Left ventricle myocardium inferior (tissue), 1 donor: ENCODE data around the gene BDKRB1. TPM values are rescaled to one million over a fixed set of nuclear protein-coding genes. Genes with fewer than 3 reads are reported as not detected.

ENCODE experiments used
- DNase-seq: peaks from one replicate; pipeline ENCODE4 v3.0.0-alpha.2; 2020
- H3K27ac ChIP-seq: fragments of 200-600 bp; replicated peaks from 2 replicates; pipeline ENCODE4 v1.8.0; 2021
- H3K27me3 ChIP-seq: fragments of 200-600 bp; 2 replicates; pipeline ENCODE4 v1.8.0; 2021; ENCODE audit warnings: low read depth
- H3K36me3 ChIP-seq: fragments of 200-600 bp; 2 replicates; pipeline ENCODE4 v1.8.0; 2021
- H3K4me1 ChIP-seq: fragments of 200-600 bp; 2 replicates; pipeline ENCODE4 v1.8.0; 2021
- H3K4me3 ChIP-seq: fragments of 200-600 bp; 2 replicates; pipeline ENCODE4 v1.8.0; 2021; ENCODE audit warnings: mild to moderate bottlenecking, moderate library complexity
- H3K9me3 ChIP-seq: fragments of 200-600 bp; replicated peaks from 2 replicates; pipeline ENCODE4 v1.8.0; 2021
- intact Hi-C: fragments of 100-400 bp; cut with micrococcal nuclease; formaldehyde crosslinking; loops from one replicate; pipeline ENCODE4 v1.11.0; 2022
- total RNA-seq: library from RNA; stranded (reverse); fragmentation: NEBNext Ultra II Directional; extraction: Animal tissue kit (Norgen Biotek cat#: 25700); gene quantifications from one replicate; pipeline ENCODE4 v1.2.1, GENCODE V29; 2021
- TF ChIP-seq, protein P1 (sequence below): fragments of 200-600 bp; IDR thresholded peaks from 2 replicates; pipeline ENCODE4 v1.8.0; 2021; ENCODE audit warnings: antibody characterized with exemption, mild to moderate bottlenecking, borderline replicate concordance
- donor health status: DM: no; HTN: yes; CAD: no; lungs with severe emphysema.

The BDKRB1 gene
- total RNA-seq, 1 donor from 2014 or later: not detected

DNA sequence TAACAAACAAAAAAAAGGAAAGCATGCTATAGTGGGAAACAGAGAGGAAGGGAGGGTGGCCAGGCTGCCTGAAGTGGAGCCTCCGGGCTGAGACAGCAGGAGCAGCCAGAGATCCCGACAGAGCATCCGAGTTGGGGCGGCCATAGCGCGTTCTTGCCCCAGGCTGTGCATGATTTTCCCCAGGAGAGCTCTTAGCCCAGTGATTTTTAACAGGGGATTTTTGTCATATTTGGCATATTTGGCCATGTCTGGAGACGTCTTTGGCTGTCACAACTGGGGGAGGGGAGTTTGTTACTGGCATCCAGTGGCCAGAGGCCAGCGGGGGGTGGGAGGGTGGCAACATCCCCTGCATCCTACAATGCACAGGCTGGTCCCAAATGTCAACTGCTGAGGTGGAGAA lies 23.6 kb downstream of the BDKRB1 start:
- H3K4me1 ChIP-seq: peaks cover 10% of the 10 kb centered on the region
- H3K9me3 ChIP-seq: peaks cover 18% of the 10 kb centered on the region
- no peak overlapping the region for H3K27ac ChIP-seq
- H3K27me3 ChIP-seq: no peaks in the 10 kb centered on the region
- intact Hi-C loops: loop anchor here (5.0 to 10.0 kb wide), 2 partner anchors 177 to 285 kb away; no protein-coding TSS in a partner anchor
- peaks cover 32% of the 10 kb centered on the region for H3K36me3 ChIP-seq
- no peak for DNase-seq
- no peak overlapping the region for H3K4me3 ChIP-seq
- TF ChIP-seq, protein P1, sequence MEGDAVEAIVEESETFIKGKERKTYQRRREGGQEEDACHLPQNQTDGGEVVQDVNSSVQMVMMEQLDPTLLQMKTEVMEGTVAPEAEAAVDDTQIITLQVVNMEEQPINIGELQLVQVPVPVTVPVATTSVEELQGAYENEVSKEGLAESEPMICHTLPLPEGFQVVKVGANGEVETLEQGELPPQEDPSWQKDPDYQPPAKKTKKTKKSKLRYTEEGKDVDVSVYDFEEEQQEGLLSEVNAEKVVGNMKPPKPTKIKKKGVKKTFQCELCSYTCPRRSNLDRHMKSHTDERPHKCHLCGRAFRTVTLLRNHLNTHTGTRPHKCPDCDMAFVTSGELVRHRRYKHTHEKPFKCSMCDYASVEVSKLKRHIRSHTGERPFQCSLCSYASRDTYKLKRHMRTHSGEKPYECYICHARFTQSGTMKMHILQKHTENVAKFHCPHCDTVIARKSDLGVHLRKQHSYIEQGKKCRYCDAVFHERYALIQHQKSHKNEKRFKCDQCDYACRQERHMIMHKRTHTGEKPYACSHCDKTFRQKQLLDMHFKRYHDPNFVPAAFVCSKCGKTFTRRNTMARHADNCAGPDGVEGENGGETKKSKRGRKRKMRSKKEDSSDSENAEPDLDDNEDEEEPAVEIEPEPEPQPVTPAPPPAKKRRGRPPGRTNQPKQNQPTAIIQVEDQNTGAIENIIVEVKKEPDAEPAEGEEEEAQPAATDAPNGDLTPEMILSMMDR: no peak

DNA sequence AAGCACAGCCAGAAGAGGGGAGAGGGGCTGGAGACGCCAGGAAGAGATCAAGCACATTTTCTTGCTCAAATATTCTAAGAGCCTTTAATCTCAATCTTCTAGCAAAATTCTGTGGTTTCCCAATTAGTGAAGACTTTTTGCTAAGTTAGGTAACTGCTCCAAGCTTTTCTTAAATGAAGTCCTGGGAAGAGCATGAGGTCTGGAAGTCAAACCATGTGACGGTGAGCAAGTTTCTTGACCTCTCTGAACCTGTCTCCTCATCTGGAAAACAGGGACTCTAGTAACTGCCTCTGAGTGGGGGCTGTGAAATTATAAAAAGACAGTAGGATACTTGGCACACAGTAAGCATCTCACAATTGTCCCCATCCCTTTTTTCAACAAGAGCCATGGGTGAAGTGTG lies 24.1 kb downstream of the BDKRB1 start:
- Histone ChIP-seq H3K4me3 (no peak overlapping the region), H3K4me1 (peaks cover 10% of the 10 kb centered on the region), H3K27me3 (no peaks in the 10 kb centered on the region), H3K27ac (no peak overlapping the region), H3K36me3 (peaks cover 36% of the 10 kb centered on the region), H3K9me3 (peaks cover 18% of the 10 kb centered on the region)
- intact Hi-C loops: no loop called here
- TF ChIP-seq, protein P1: no peak
- DNase-seq: no peak

DNA sequence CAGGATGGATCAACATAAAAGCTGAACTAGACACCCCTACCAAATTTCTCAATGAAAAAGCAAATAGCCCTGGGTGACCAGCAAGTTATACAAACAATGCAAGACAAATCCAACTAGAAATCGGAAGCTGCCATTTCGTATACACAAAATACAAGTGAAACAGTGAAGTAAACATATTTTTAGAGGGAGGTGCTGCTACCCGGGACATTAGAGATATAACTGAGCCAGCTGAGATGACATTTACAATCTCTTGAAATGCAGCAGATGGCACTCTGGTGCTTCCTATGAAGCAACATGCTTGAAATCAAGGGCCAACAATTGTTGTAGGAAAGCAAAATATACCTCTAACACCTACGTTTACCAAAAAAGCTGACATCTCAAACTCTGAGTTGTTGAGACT lies 25.5 kb downstream of the BDKRB1 start:
- Histone ChIP-seq H3K27ac (no peak overlapping the region), H3K4me3 (no peak overlapping the region), H3K36me3 (peaks cover 47% of the 10 kb centered on the region), H3K4me1 (peaks cover 12% of the 10 kb centered on the region), H3K9me3 (peaks cover 18% of the 10 kb centered on the region), H3K27me3 (no peaks in the 10 kb centered on the region)
- TF ChIP-seq, protein P1: no peak
- no peak for DNase-seq
- intact Hi-C loops: no loop called here

DNA sequence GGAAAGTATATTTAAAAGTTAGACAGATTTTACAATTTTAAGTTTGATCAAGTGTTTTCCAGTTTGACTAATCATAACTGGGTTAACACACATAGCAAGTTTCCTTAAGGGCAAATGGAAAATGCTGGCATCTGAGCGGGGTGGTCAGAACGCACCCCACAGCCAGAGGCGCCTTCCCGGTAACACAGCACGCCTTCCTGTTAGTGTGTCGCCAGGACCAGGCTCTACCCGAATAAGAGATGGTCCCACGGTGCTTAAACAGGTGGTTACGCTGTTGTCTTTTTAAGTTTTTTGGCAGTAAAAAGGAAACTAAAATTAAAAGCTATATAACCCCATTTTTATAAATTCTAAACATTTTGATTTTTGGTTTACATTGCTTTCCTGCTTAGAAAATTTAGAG lies 28.0 kb downstream of the BDKRB1 start:
- no peak overlapping the region for H3K4me3 ChIP-seq
- peaks cover under 1% of the 10 kb centered on the region for H3K9me3 ChIP-seq
- intact Hi-C loops: no loop called here
- DNase-seq: no peak
- peaks cover 19% of the 10 kb centered on the region for H3K4me1 ChIP-seq
- H3K27me3 ChIP-seq: no peaks in the 10 kb centered on the region
- peaks cover 62% of the 10 kb centered on the region for H3K36me3 ChIP-seq
- TF ChIP-seq, protein P1: no peak
- H3K27ac ChIP-seq: no peak overlapping the region

DNA sequence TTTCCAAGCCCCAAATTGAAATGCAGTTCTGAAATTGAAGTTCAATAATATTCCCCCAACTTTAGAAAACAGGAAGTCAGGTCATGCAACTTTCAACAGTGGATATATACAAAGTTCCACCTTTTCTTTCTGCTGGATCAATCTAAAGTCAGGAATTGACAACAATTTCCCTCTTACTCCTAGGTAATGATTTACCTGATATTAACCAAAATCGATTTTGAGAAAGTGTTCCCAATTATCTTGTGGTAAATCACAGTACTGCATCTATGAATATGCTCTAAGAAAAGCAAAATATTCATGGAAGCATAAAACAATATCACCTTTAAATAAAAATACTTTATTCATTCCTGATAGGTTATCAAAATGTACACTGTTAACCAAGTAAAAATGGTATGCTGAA lies 28.4 kb downstream of the BDKRB1 start:
- intact Hi-C loops: no loop called here
- Histone ChIP-seq H3K9me3 (no peaks in the 10 kb centered on the region), H3K36me3 (peaks cover 67% of the 10 kb centered on the region), H3K27ac (no peak overlapping the region), H3K27me3 (no peaks in the 10 kb centered on the region), H3K4me3 (no peak overlapping the region), H3K4me1 (peaks cover 19% of the 10 kb centered on the region)
- DNase-seq: no peak
- TF ChIP-seq, protein P1: no peak
